ENCODE measurements around the gene APOL6.

Gene APOL6

GRCh38 chr22:35648066-35649025 lies at the start of gene APOL6:
Gene APOL6, plus strand, starts transcription at chr22:35648446. Its CDS starts 7,980 bp downstream, at chr22:35656426.
- peak within 1 kb of the TSS; percentile 81 for H3K4me3 ChIP-seq (ENCODE audit: low read depth, low read length)
- no peak for TF ChIP-seq CTCF (IDR thresholded peaks at IDR 0.05; ENCODE audit: low read depth, low read length)

- no peak for TF ChIP-seq CTCF (IDR thresholded peaks at IDR 0.05; ENCODE audit: low read depth, low read length)
- no peak overlapping the region for H3K4me3 ChIP-seq (ENCODE audit: low read depth, low read length)
Observed at GRCh38 chr22:35599364-35599763, 48.9 kb upstream of the APOL6 start.

- no peak for TF ChIP-seq CTCF (IDR thresholded peaks at IDR 0.05; ENCODE audit: low read depth, low read length)
Observed at GRCh38 chr22:35600476-35600875, 47.8 kb upstream of the APOL6 start.

GRCh38 chr22:35601013-35601580 lies 47.1 kb upstream of the APOL6 start:
- H3K4me3 ChIP-seq (ENCODE audit: low read depth, low read length) = no peak overlapping the region
- no peak for TF ChIP-seq CTCF (IDR thresholded peaks at IDR 0.05; ENCODE audit: low read depth, low read length)

More at GRCh38 chr22:35600476-35600875, 47.8 kb upstream of the APOL6 start:
- no peak overlapping the region for H3K4me3 ChIP-seq (ENCODE audit: low read depth, low read length)

GRCh38 chr22:35601743-35602615 lies 46.3 kb upstream of the APOL6 start:
- H3K4me3 ChIP-seq (ENCODE audit: low read depth, low read length) = no peak overlapping the region
- no peak for TF ChIP-seq CTCF (IDR thresholded peaks at IDR 0.05; ENCODE audit: low read depth, low read length)

- TF ChIP-seq CTCF (IDR thresholded peaks at IDR 0.05; ENCODE audit: low read depth, low read length) = no peak
- H3K4me3 ChIP-seq (ENCODE audit: low read depth, low read length) = no peak overlapping the region
Observed at GRCh38 chr22:35604621-35605368, 43.5 kb upstream of the APOL6 start.

All from WI38 (cell line).